Muscle of leg (tissue), 11 donors: ENCODE measurements around the gene FRMD4A. TPM values are rescaled to one million over a fixed set of nuclear protein-coding genes. Genes with fewer than 3 reads are reported as not detected.

ENCODE experiments used
- DNase-seq: peaks from one replicate; pipeline ENCODE4 v3.0.0; 2013
- H3K27ac ChIP-seq: one replicate; pipeline ENCODE4 v1.5.1; 2013; ENCODE audit warnings: mild to moderate bottlenecking, low read length, control low read depth
- H3K27me3 ChIP-seq: one replicate; pipeline ENCODE4 v1.6.1; 2013; ENCODE audit warnings: low read length; ENCODE audit not compliant: control insufficient read depth, insufficient read depth
- H3K36me3 ChIP-seq: one replicate; pipeline ENCODE4 v1.6.1; 2013; ENCODE audit warnings: low read length; ENCODE audit not compliant: control insufficient read depth, insufficient read depth
- H3K4me1 ChIP-seq: one replicate; pipeline ENCODE4 v1.6.1; 2013; ENCODE audit warnings: low read length; ENCODE audit not compliant: control insufficient read depth, insufficient read depth
- H3K4me3 ChIP-seq: one replicate; pipeline ENCODE4 v1.5.1; 2013; ENCODE audit warnings: low read length, control low read depth
- H3K9me3 ChIP-seq: replicated peaks from 2 replicates; pipeline ENCODE4 v1.6.1; 2013; ENCODE audit warnings: low read depth, low read length; ENCODE audit not compliant: control insufficient read depth
- WGBS: methylation state at CpG from one replicate; pipeline ENCODE4 v1.1.5; 2013; ENCODE audit warnings: missing lambda C conversion rate; ENCODE audit not compliant: insufficient coverage; 5-methylcytosine and 5-hydroxymethylcytosine counted together
- polyA plus RNA-seq, 8 donors: library from polyadenylated mRNA; unstranded; fragments of 120-200 nt; gene quantifications; one replicate each; pipeline versions ENCODE4 v1.2.1 to v1.2.3, GENCODE V29; 2013; ENCODE audit warnings: inconsistent platforms in 1 of 8, low replicate concordance in 1 of 8; ENCODE audit not compliant: insufficient read length in 8 of 8, insufficient read depth in 1 of 8
- total RNA-seq: library from RNA; stranded (reverse); fragments of 120-200 nt; gene quantifications from one replicate; pipeline ENCODE4 v1.2.4, GENCODE V29; 2013

The FRMD4A gene
- total and polyA plus RNA-seq, 9 donors = 29.1 to 53.1 (median 42.0) TPM

- WGBS = 58% methylated on average over 1 of the region's 2 CpGs
- H3K27me3 ChIP-seq = no peaks in the 10 kb centered on the region
- no peaks in the 10 kb centered on the region for H3K36me3 ChIP-seq
- no peak overlapping the region for H3K27ac ChIP-seq
- no peak for DNase-seq
- H3K4me1 ChIP-seq = no peaks in the 10 kb centered on the region
- H3K4me3 ChIP-seq = no peak overlapping the region
- H3K9me3 ChIP-seq = no peaks in the 10 kb centered on the region
These were observed 18.4 kb upstream of the FRMD4A start for GRCh38 chr10:14349081-14349480.

- no CpG with 5 or more reads among the region's 2 CpGs for WGBS
- no peaks in the 10 kb centered on the region for H3K36me3 ChIP-seq
- DNase-seq = no peak
These were observed 14.5 kb upstream of the FRMD4A start for GRCh38 chr10:14345262-14345661.

DNA sequence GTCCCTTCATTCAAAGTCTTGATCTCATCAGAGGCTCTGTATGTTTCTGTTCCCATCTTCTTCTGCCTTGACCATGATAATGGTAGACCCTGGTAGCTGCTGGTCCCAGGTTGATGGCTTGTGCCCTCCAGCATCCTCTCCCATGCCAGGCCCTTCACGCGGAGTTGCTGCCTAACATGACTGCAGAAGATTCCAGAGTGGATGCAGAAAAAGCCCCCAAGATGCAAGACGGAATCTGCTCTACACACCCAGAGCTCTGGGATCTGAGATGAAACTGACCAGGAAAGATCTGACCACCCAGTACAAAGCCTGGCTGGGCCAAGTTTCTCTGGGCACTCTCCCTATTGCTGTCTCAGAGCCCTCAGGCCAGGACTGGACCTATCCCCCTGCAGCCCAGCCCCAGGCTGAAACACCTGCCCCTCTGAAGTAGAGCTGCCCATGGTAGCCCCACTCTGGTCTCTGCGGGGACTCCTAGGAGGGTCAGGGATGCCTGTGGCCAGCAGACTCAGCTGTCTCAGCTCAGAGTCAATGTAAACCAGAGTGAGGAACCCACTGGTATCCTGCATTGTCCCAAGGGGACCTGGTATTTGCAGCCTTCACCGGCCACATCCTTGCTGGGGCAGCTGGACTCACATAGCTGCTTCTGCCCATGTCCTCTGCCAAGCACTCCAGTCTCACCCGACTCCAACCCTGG is 9.5 kb upstream of the FRMD4A start:
- no peaks in the 10 kb centered on the region for H3K9me3 ChIP-seq
- no peak for DNase-seq
- H3K27ac ChIP-seq = no peak overlapping the region
- no peaks in the 10 kb centered on the region for H3K4me1 ChIP-seq
- WGBS = 91% methylated on average over 6 of the region's 6 CpGs
- peaks cover 5% of the 10 kb centered on the region for H3K27me3 ChIP-seq
- H3K4me3 ChIP-seq = no peak overlapping the region
- no peaks in the 10 kb centered on the region for H3K36me3 ChIP-seq

More at GRCh38 chr10:14345262-14345661, 14.5 kb upstream of the FRMD4A start:
- Histone ChIP-seq H3K4me3 (no peak overlapping the region), H3K4me1 (no peaks in the 10 kb centered on the region), H3K27me3 (peaks cover 5% of the 10 kb centered on the region), H3K27ac (no peak overlapping the region), H3K9me3 (no peaks in the 10 kb centered on the region)

DNA sequence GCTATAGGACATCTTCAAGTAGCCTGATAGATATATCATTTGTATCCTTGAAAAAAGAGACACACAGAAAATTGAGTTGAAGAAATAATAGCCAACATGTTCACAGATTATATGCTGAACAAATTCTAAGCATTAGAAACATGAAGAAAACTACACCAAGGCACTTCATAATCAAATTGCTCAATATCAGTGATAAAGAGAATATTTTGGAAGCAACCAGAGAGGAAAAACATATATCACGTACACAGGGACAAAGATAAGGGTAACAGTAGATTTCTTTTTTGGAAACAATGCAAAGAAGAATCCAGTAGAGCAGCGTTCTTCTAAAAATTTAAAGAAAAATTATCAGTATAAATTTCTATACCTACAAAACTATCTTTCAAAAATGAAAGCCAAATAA is 6.0 kb upstream of the FRMD4A start:
- Histone ChIP-seq H3K27me3 (peaks cover 3% of the 10 kb centered on the region), H3K4me3 (no peak overlapping the region)
- WGBS = no CpG with 5 or more reads among the region's 2 CpGs

GRCh38 chr10:14334771-14335170 is 4.0 kb upstream of the FRMD4A start:
- no peak overlapping the region for H3K27ac ChIP-seq
- no peak overlapping the region for H3K4me3 ChIP-seq
- H3K27me3 ChIP-seq = peaks cover 8% of the 10 kb centered on the region
- DNase-seq = no peak
- no CpG with 5 or more reads among the region's 2 CpGs for WGBS
- H3K4me1 ChIP-seq = peaks cover 14% of the 10 kb centered on the region
- no peaks in the 10 kb centered on the region for H3K36me3 ChIP-seq
- no peaks in the 10 kb centered on the region for H3K9me3 ChIP-seq

More for the DNA sequence above, 6.0 kb upstream of the FRMD4A start:
- H3K27ac ChIP-seq = no peak overlapping the region
- no peaks in the 10 kb centered on the region for H3K9me3 ChIP-seq
- DNase-seq = no peak
- peaks cover 2% of the 10 kb centered on the region for H3K4me1 ChIP-seq
- H3K36me3 ChIP-seq = no peaks in the 10 kb centered on the region

- peaks cover 12% of the 10 kb centered on the region for H3K27me3 ChIP-seq
- H3K4me1 ChIP-seq = peaks cover 24% of the 10 kb centered on the region
- no peak overlapping the region for H3K4me3 ChIP-seq
- DNase-seq = no peak
- H3K9me3 ChIP-seq = no peaks in the 10 kb centered on the region
- no peak overlapping the region for H3K27ac ChIP-seq
- WGBS = no CpG with 5 or more reads among the region's 2 CpGs
- H3K36me3 ChIP-seq = no peaks in the 10 kb centered on the region
These were observed 2.9 kb upstream of the FRMD4A start for GRCh38 chr10:14333606-14334005.

- peaks cover 24% of the 10 kb centered on the region for H3K4me1 ChIP-seq
- no peak overlapping the region for H3K4me3 ChIP-seq
- H3K36me3 ChIP-seq = no peaks in the 10 kb centered on the region
- peaks cover 12% of the 10 kb centered on the region for H3K27me3 ChIP-seq
- H3K9me3 ChIP-seq = no peaks in the 10 kb centered on the region
- DNase-seq = peak; percentile 70
- no CpG with 5 or more reads among the region's 3 CpGs for WGBS
- H3K27ac ChIP-seq = no peak overlapping the region
These were observed 2.2 kb upstream of the FRMD4A start for GRCh38 chr10:14332903-14333302.

DNA sequence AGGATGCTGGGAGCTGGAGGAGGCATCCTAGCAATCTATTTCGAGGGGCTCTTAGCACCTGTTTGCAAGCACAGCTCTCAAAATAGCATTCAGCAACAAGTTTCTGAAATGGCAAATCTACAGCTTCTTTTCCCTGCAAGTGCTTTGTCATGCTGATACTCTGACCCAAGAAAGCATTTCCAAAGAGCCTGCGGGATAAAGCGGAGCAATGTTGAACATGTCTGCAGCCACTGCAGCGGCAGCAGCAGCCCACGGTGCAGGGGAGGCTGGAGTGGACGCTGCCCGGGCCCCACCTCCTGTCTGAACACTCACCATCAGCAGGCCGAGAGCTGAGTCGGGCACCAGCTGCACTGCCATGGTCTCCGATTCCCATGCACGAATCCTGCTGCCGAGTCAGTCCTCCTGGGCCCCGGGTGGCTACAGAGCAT is 964 bp downstream of the FRMD4A start:
- Histone ChIP-seq H3K4me3 (no peak overlapping the region), H3K4me1 (peaks cover 30% of the 10 kb centered on the region), H3K27ac (no peak overlapping the region), H3K27me3 (peaks cover 12% of the 10 kb centered on the region), H3K9me3 (no peaks in the 10 kb centered on the region), H3K36me3 (no peaks in the 10 kb centered on the region)
- WGBS = 25% methylated on average over 7 of the region's 13 CpGs
- DNase-seq = peak; percentile 36

- no peak for DNase-seq
- Histone ChIP-seq H3K4me1 (peaks cover 30% of the 10 kb centered on the region), H3K9me3 (no peaks in the 10 kb centered on the region), H3K36me3 (no peaks in the 10 kb centered on the region), H3K4me3 (no peak overlapping the region), H3K27ac (no peak overlapping the region), H3K27me3 (peaks cover 12% of the 10 kb centered on the region)
- WGBS = 57% methylated on average over 5 of the region's 6 CpGs
These were observed 1.6 kb downstream of the FRMD4A start for GRCh38 chr10:14328881-14329672.

GRCh38 chr10:14327527-14327926 is 3.2 kb downstream of the FRMD4A start:
- 45% methylated on average over 2 of the region's 4 CpGs for WGBS
- H3K36me3 ChIP-seq = no peaks in the 10 kb centered on the region
- no peaks in the 10 kb centered on the region for H3K9me3 ChIP-seq
- H3K27ac ChIP-seq = no peak overlapping the region
- H3K4me3 ChIP-seq = no peak overlapping the region
- peaks cover 9% of the 10 kb centered on the region for H3K27me3 ChIP-seq
- H3K4me1 ChIP-seq = peaks cover 30% of the 10 kb centered on the region
- DNase-seq = no peak
